GM18526 (cell line): ENCODE measurements around the gene SNRNP27.

Experiments used
- POLR2A ChIP-seq: IDR thresholded peaks from 3 replicates; pipeline ENCODE4 v1.6.1; 2011; ENCODE audit not compliant: insufficient read length; ENCODE audit errors: extremely low read depth

The SNRNP27 gene

DNA sequence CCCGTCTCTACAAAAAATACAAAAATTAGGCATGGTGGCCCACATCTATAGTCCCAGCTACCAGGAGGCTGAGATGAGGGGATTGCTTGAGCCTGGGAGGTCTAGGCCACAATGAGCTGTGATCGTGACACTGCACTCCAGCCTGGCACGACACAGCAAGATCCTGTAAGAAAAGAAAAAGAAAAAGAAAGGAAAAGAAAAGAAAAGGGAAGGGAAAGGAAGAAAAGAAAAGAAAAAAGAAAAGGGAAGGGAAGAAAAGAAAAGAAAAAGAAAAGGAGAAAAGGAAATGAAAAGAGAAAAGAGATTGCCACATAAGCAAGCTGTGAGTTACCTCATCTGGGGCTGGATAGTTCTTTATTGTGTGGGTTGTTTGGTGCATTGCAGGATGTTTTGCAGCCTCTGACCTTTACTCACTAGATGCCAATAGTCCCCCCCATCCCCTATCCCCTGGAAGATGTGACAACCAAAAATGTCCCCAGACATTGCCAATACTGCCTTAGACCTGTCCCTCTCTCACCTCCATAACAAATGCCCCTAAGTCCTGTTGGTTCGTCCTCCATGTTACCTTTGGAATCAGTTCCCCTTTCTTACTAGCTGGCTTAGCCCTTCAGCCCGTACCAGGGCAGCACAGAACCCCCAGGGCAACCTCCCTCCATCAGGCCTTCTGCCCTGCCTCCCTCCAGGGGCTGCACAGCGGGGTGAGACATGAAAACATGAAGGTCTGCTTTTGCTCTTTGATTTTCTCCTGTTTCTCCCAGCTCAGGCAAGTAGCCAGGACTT, 58.8 kb downstream of the SNRNP27 start:
- TF ChIP-seq POLR2A: no peak

- no peak for TF ChIP-seq POLR2A
These were observed 60.3 kb downstream of the SNRNP27 start for GRCh38 chr2:69954084-69954483.
